Stomach (tissue), 4 donors: ENCODE measurements around the gene ETV3L.

Experiments
- CTCF ChIP-seq, 7 experiments: fragments of 450-650 bp in 4 of 7; fragments of 200-600 bp in 3 of 7; sonication (generic) in 3 of 7; IDR thresholded peaks; one replicate each; pipeline ENCODE4 v1.5.1; 2016 to 2019; ENCODE audit warnings: antibody characterized with exemption in 7 of 7, control low read depth in 2 of 7, mild to moderate bottlenecking in 1 of 7
- POLR2A ChIP-seq, 4 donors: fragments of 450-650 bp; IDR thresholded peaks; one replicate each; pipeline ENCODE4 v1.6.1; 2016; ENCODE audit warnings: antibody characterized with exemption in 4 of 4, control low read depth in 2 of 4, mild to moderate bottlenecking in 1 of 4, moderate library complexity in 1 of 4

- TF ChIP-seq CTCF (IDR thresholded peaks at IDR 0.05) (no peak), POLR2A (IDR thresholded peaks at IDR 0.05) (no peak)
Measured at GRCh38 chr1:157119008-157119407, 19.4 kb upstream of the ETV3L start.
